CD8-positive, alpha-beta memory T cell (primary cell): ENCODE measurements around the gene MAN1A1. TPM values are rescaled to one million over a fixed set of nuclear protein-coding genes. Genes with fewer than 3 reads are reported as not detected.

ENCODE experiments used
- CTCF ChIA-PET: fragments of 350-600 bp; sonication (Branson Sonifier 250); formaldehyde crosslinking; loops from one replicate; lab custom pipeline; 2021; ENCODE audit warnings: antibody characterized with exemption; lab: Charles Lee
- POLR2A ChIA-PET: fragments of 350-600 bp; sonication (Branson Sonifier 250); formaldehyde crosslinking; loops from one replicate; lab custom pipeline; 2021; ENCODE audit warnings: antibody characterized with exemption; lab: Charles Lee
- DNase-seq, 5 donors: peaks; one replicate each; pipeline versions ENCODE4 v3.0.0 to v3.0.0-alpha.2; 2020 to 2022; ENCODE audit warnings: mixed read lengths in 1 of 5
- H3K27ac ChIP-seq: one replicate; pipeline ENCODE4 v1.7.0; 2013; ENCODE audit warnings: low read depth, mild to moderate bottlenecking, low read length, moderate library complexity
- H3K27me3 ChIP-seq: 2 replicates; pipeline ENCODE4 v1.7.0; 2013; ENCODE audit warnings: low read length, mild to moderate bottlenecking; ENCODE audit not compliant: insufficient read depth, poor library complexity, severe bottlenecking
- H3K36me3 ChIP-seq: 2 replicates; pipeline ENCODE4 v1.7.0; 2013; ENCODE audit warnings: mild to moderate bottlenecking, low read length, moderate library complexity; ENCODE audit not compliant: insufficient read depth
- H3K4me1 ChIP-seq: 2 replicates; pipeline ENCODE4 v1.7.0; 2013; ENCODE audit warnings: mild to moderate bottlenecking, low read length, moderate library complexity; ENCODE audit not compliant: insufficient read depth
- H3K4me3 ChIP-seq: 2 replicates; pipeline ENCODE4 v1.7.0; 2013; ENCODE audit warnings: mild to moderate bottlenecking, low read length
- H3K9me3 ChIP-seq: 2 replicates; pipeline ENCODE4 v1.7.0; 2013; ENCODE audit warnings: mild to moderate bottlenecking, low read length
- H3K27ac Mint-ChIP-seq, 8 donors: one replicate each; pipeline ENCODE4 v1.8.0; 2020 to 2021; ENCODE audit warnings: mixed read lengths in 8 of 8, mild to moderate bottlenecking in 6 of 8, inconsistent platforms in 3 of 8, moderate library complexity in 3 of 8
- H3K27me3 Mint-ChIP-seq, 2 donors: one replicate each; pipeline ENCODE4 v1.8.0; 2020 to 2021; ENCODE audit warnings: mixed read lengths in 2 of 2, mild to moderate bottlenecking in 1 of 2, moderate library complexity in 1 of 2
- H3K36me3 Mint-ChIP-seq, 3 donors: one replicate each; pipeline ENCODE4 v1.8.0; 2020 to 2021; ENCODE audit warnings: mixed read lengths in 3 of 3, inconsistent platforms in 1 of 3, mild to moderate bottlenecking in 1 of 3
- H3K4me1 Mint-ChIP-seq, 3 donors: one replicate each; pipeline ENCODE4 v1.8.0; 2020 to 2021; ENCODE audit warnings: mixed read lengths in 3 of 3, inconsistent platforms in 1 of 3, mild to moderate bottlenecking in 1 of 3
- H3K4me3 Mint-ChIP-seq, 7 donors: one replicate each; pipeline ENCODE4 v1.8.0; 2020 to 2021; ENCODE audit warnings: mixed read lengths in 7 of 7, mild to moderate bottlenecking in 6 of 7, moderate library complexity in 4 of 7, inconsistent platforms in 2 of 7
- H3K9me3 Mint-ChIP-seq, 5 donors: one replicate each; pipeline ENCODE4 v1.8.0; 2020 to 2022; ENCODE audit warnings: mixed read lengths in 5 of 5, mild to moderate bottlenecking in 3 of 5, moderate library complexity in 2 of 5, inconsistent platforms in 1 of 5
- polyA plus RNA-seq: library from polyadenylated mRNA; unstranded; fragments of 300-500 nt; fragmentation: Illumina TruSeq; gene quantifications from one replicate; pipeline ENCODE4 v1.2.3, GENCODE V29; 2021
- total RNA-seq, 2 experiments: library from RNA; stranded (reverse); gene quantifications; one replicate each; pipeline ENCODE4 v1.2.3, GENCODE V29; 2021

The MAN1A1 gene
- total and polyA plus RNA-seq, 3 experiments from 2014 or later = 23.8 to 38.4 (median 36.9) TPM

GRCh38 chr6:119284861-119285521, 64.6 kb downstream of the MAN1A1 start:
- Histone ChIP-seq H3K4me3 (no peak overlapping the region), H3K27ac (no peak overlapping the region), H3K9me3 (no peaks in the 10 kb centered on the region), H3K27me3 (no peaks in the 10 kb centered on the region), H3K4me1 (no peaks in the 10 kb centered on the region), H3K36me3 (no peaks in the 10 kb centered on the region)
- H3K9me3 Mint-ChIP-seq = no peaks in the 10 kb centered on the region
- CTCF ChIA-PET = no interaction called here
- H3K27me3 Mint-ChIP-seq = no peaks in the 10 kb centered on the region
- H3K27ac Mint-ChIP-seq = no peak overlapping the region
- DNase-seq = peak in 2 of 5 donors; percentile 1 to 3
- H3K36me3 Mint-ChIP-seq = peaks cover 11 to 14% (median 12%) of the 10 kb centered on the region in 3 donors
- no peak overlapping the region for H3K4me3 Mint-ChIP-seq
- peaks cover 6 to 14% (median 11%) of the 10 kb centered on the region in 3 donors for H3K4me1 Mint-ChIP-seq
- POLR2A ChIA-PET = no interaction called here

DNA sequence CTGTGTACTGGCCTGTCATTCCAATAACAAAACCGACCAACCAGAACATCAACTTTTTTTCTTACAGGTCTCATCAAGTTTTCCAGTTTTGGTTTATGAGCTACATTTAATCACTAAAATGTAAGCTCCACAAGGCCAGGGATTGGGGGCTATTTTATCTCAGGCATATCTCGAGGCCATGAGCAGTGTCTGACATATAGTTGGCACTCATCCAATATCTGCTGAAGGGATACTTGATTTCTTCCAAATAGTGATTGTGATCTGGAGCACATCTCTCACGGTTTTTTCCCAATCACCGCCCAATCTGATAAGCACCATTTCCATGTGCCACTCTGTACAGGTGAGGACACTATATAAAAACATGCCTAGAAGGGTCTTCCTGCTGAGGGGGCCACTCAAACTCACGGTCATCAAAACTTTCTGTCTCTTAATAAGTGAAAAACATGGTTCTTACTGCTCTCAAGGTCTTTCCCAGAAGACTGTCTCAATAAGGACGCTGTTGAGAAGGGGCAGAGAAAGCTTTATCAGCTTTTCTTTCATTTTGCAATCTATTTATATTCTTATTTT, 65.5 kb downstream of the MAN1A1 start:
- H3K36me3 Mint-ChIP-seq = peaks cover 11 to 14% (median 12%) of the 10 kb centered on the region in 3 donors
- no peaks in the 10 kb centered on the region for H3K27me3 Mint-ChIP-seq
- POLR2A ChIA-PET = no interaction called here
- H3K27ac Mint-ChIP-seq = peak overlapping the region in 1 of 8 donors; percentile 38
- Histone ChIP-seq H3K36me3 (no peaks in the 10 kb centered on the region), H3K9me3 (no peaks in the 10 kb centered on the region), H3K27me3 (no peaks in the 10 kb centered on the region), H3K27ac (no peak overlapping the region), H3K4me1 (no peaks in the 10 kb centered on the region), H3K4me3 (no peak overlapping the region)
- no peak overlapping the region for H3K4me3 Mint-ChIP-seq
- no peaks in the 10 kb centered on the region for H3K9me3 Mint-ChIP-seq
- CTCF ChIA-PET = no interaction called here
- peaks cover 6 to 14% (median 11%) of the 10 kb centered on the region in 3 donors for H3K4me1 Mint-ChIP-seq
- no peak for DNase-seq

DNA sequence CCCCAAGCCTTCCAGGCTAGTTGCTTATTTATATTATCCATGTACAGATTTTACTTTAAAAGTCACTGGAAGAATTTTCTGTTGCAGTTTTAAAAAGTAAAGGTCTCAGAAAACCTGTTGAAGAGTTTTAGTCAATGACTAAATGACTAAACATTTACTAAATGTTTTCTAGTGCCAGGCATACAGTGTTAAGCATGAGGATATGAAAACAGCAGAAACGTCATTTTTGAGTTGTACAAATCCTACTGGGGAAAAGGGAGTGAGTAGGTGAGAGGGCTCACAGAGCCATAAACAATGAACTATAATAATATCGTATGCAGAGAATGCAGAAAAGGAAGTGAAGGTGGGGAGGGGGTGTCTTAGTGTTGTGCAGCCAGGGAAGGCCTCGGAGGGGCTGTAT, 66.3 kb downstream of the MAN1A1 start:
- ChIA-PET POLR2A (no interaction called here), CTCF (no interaction called here)
- no peaks in the 10 kb centered on the region for H3K27me3 ChIP-seq
- H3K36me3 ChIP-seq = no peaks in the 10 kb centered on the region
- no peaks in the 10 kb centered on the region for H3K9me3 Mint-ChIP-seq
- H3K4me3 ChIP-seq = no peak overlapping the region
- peaks cover 11 to 14% (median 12%) of the 10 kb centered on the region in 3 donors for H3K36me3 Mint-ChIP-seq
- peak overlapping the region in 3 of 8 donors; percentile 2 to 63 (median 38) for H3K27ac Mint-ChIP-seq
- H3K4me1 ChIP-seq = no peaks in the 10 kb centered on the region
- H3K27ac ChIP-seq = no peak overlapping the region
- peaks cover 6 to 14% (median 11%) of the 10 kb centered on the region in 3 donors for H3K4me1 Mint-ChIP-seq
- H3K4me3 Mint-ChIP-seq = no peak overlapping the region
- DNase-seq = no peak
- no peaks in the 10 kb centered on the region for H3K27me3 Mint-ChIP-seq
- H3K9me3 ChIP-seq = no peaks in the 10 kb centered on the region

GRCh38 chr6:119280668-119281067, 68.9 kb downstream of the MAN1A1 start:
- H3K4me3 Mint-ChIP-seq = no peak overlapping the region
- Histone ChIP-seq H3K4me1 (no peaks in the 10 kb centered on the region), H3K9me3 (no peaks in the 10 kb centered on the region), H3K27me3 (no peaks in the 10 kb centered on the region), H3K36me3 (no peaks in the 10 kb centered on the region), H3K27ac (no peak overlapping the region), H3K4me3 (no peak overlapping the region)
- no peaks in the 10 kb centered on the region for H3K27me3 Mint-ChIP-seq
- peaks cover 10 to 16% (median 12%) of the 10 kb centered on the region in 3 donors for H3K36me3 Mint-ChIP-seq
- ChIA-PET CTCF (no interaction called here), POLR2A (no interaction called here)
- H3K4me1 Mint-ChIP-seq = peaks cover 6 to 17% (median 11%) of the 10 kb centered on the region in 3 donors
- no peak for DNase-seq
- H3K27ac Mint-ChIP-seq = no peak overlapping the region
- H3K9me3 Mint-ChIP-seq = no peaks in the 10 kb centered on the region

- H3K27me3 ChIP-seq = no peaks in the 10 kb centered on the region
- H3K36me3 ChIP-seq = no peaks in the 10 kb centered on the region
- peaks cover 10 to 18% (median 12%) of the 10 kb centered on the region in 3 donors for H3K36me3 Mint-ChIP-seq
- no peak overlapping the region for H3K4me3 ChIP-seq
- no peak overlapping the region for H3K27ac ChIP-seq
- ChIA-PET POLR2A (no interaction called here), CTCF (no interaction called here)
- H3K9me3 ChIP-seq = no peaks in the 10 kb centered on the region
- peaks cover 6 to 17% (median 11%) of the 10 kb centered on the region in 3 donors for H3K4me1 Mint-ChIP-seq
- H3K4me1 ChIP-seq = no peaks in the 10 kb centered on the region
- no peaks in the 10 kb centered on the region for H3K9me3 Mint-ChIP-seq
- DNase-seq = no peak
- no peak overlapping the region for H3K27ac Mint-ChIP-seq
- no peaks in the 10 kb centered on the region for H3K27me3 Mint-ChIP-seq
- H3K4me3 Mint-ChIP-seq = no peak overlapping the region
These were observed 69.5 kb downstream of the MAN1A1 start for GRCh38 chr6:119280080-119280479.

GRCh38 chr6:119278625-119279024, 70.9 kb downstream of the MAN1A1 start:
- Histone ChIP-seq H3K27ac (no peak overlapping the region), H3K4me1 (no peaks in the 10 kb centered on the region), H3K9me3 (no peaks in the 10 kb centered on the region), H3K27me3 (no peaks in the 10 kb centered on the region), H3K4me3 (no peak overlapping the region), H3K36me3 (no peaks in the 10 kb centered on the region)
- Mint-ChIP-seq H3K4me3 (no peak overlapping the region), H3K4me1 (peaks cover 5 to 12% (median 11%) of the 10 kb centered on the region in 3 donors), H3K9me3 (no peaks in the 10 kb centered on the region), H3K27me3 (no peaks in the 10 kb centered on the region), H3K36me3 (peaks cover 5 to 18% (median 10%) of the 10 kb centered on the region in 3 donors), H3K27ac (no peak overlapping the region)
- POLR2A ChIA-PET = no interaction called here
- CTCF ChIA-PET = no interaction called here
- no peak for DNase-seq

GRCh38 chr6:119277052-119277451, 72.5 kb downstream of the MAN1A1 start:
- Histone ChIP-seq H3K4me3 (no peak overlapping the region), H3K27ac (no peak overlapping the region), H3K9me3 (no peaks in the 10 kb centered on the region), H3K27me3 (no peaks in the 10 kb centered on the region), H3K4me1 (no peaks in the 10 kb centered on the region), H3K36me3 (no peaks in the 10 kb centered on the region)
- ChIA-PET CTCF (no interaction called here), POLR2A (no interaction called here)
- no peak overlapping the region for H3K4me3 Mint-ChIP-seq
- H3K36me3 Mint-ChIP-seq = peaks cover 5 to 17% (median 8%) of the 10 kb centered on the region in 3 donors
- H3K9me3 Mint-ChIP-seq = peaks cover 0 to 2% (median 2%) of the 10 kb centered on the region in 5 donors
- no peak overlapping the region for H3K27ac Mint-ChIP-seq
- H3K4me1 Mint-ChIP-seq = peaks cover 0 to 4% (median 4%) of the 10 kb centered on the region in 3 donors
- H3K27me3 Mint-ChIP-seq = no peaks in the 10 kb centered on the region
- DNase-seq = no peak

DNA sequence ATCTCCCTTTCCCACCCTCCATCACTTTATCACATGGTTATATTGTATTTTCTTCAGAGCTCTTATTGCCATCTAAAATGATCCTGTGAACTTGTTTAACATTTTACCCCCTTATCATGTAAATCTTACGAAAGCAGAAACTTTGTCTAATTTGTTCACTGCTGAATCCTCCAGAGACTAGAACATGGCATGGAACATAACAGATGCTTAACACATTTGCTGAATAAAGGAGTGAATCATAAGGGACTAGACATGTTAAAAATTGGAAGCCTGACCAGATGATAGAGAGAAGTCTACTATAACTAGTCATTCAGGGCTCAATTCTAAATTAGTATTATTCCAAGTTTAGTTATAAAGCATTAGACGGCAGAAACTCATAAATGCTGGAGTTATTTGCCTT, 73.3 kb downstream of the MAN1A1 start:
- H3K9me3 Mint-ChIP-seq = peaks cover 0 to 7% (median 4%) of the 10 kb centered on the region in 5 donors

More for the DNA sequence above, 73.3 kb downstream of the MAN1A1 start:
- Mint-ChIP-seq H3K36me3 (peaks cover 10 to 18% (median 10%) of the 10 kb centered on the region in 3 donors), H3K27ac (no peak overlapping the region), H3K4me1 (peaks cover 0 to 4% (median under 1%) of the 10 kb centered on the region in 3 donors), H3K27me3 (no peaks in the 10 kb centered on the region), H3K4me3 (no peak overlapping the region)
- Histone ChIP-seq H3K4me3 (no peak overlapping the region), H3K27me3 (no peaks in the 10 kb centered on the region), H3K9me3 (no peaks in the 10 kb centered on the region), H3K4me1 (no peaks in the 10 kb centered on the region), H3K27ac (no peak overlapping the region), H3K36me3 (no peaks in the 10 kb centered on the region)
- no peak for DNase-seq
- ChIA-PET CTCF (no interaction called here), POLR2A (no interaction called here)
